OCI-LY1 (cell line): ENCODE measurements around the gene DOCK2.

Experiments used
- CTCF ChIP-seq: fragments of 200-600 bp; sonication (generic), shearing (Covaris generic); IDR thresholded peaks from 2 replicates; pipeline ENCODE4 v1.5.1; 2017; ENCODE audit warnings: mild to moderate bottlenecking, antibody characterized with exemption, low read length, moderate library complexity, mixed read lengths
- EZH2 ChIP-seq: fragments of 200-600 bp; sonication (generic), shearing (Covaris generic); IDR thresholded peaks from 2 replicates; pipeline ENCODE4 v1.8.0; 2017; ENCODE audit warnings: borderline replicate concordance, mixed run types, mild to moderate bottlenecking, antibody characterized with exemption, low read length, moderate library complexity, mixed read lengths

- TF ChIP-seq CTCF, result no peak
- no peak for TF ChIP-seq EZH2
These were observed 402.8 kb downstream of the DOCK2 start for GRCh38 chr5:170039830-170040229.
